ENCODE measurements around the gene CABLES2. TPM values are rescaled to one million over a fixed set of nuclear protein-coding genes. Genes with fewer than 3 reads are reported as not detected.

CABLES2 gene
- total and polyA plus RNA-seq, 10 of the 15 experiments (the other 5 are each of a cell fraction or from before 2014, with no cell fraction given) = 2.2 to 14.9 (median 5.3) TPM

GRCh38 chr20:62390317-62391164 lies 16.5 kb downstream of the CABLES2 start:
- ChIA-PET CTCF (interaction anchor here (1.1 kb wide), 1 partner anchor 20 kb away, joined by 3 read pairs; no protein-coding TSS in a partner anchor), POLR2A (no interaction called here), SMC1A (ENCODE audit: uncharacterized antibody, unreplicated experiment) (no interaction called here), RAD21 (ENCODE audit: unreplicated experiment) (no interaction called here)
- Histone ChIP-seq H4K20me1 (ENCODE audit: control insufficient read depth, insufficient read depth) (no peaks in the 10 kb centered on the region), H3K4me1 (ENCODE audit: control insufficient read depth, insufficient read depth, low read length) (peaks cover 4% of the 10 kb centered on the region; the same call in 1 of the 2 replicates), H3K9me3 (replicated peaks; ENCODE audit: control insufficient read depth, insufficient read depth, low read length) (no peaks in the 10 kb centered on the region), H3K27me3 (replicated peaks in 1 of 2; ENCODE audit: control insufficient read depth in 2 of 2, insufficient read depth in 2 of 2, low read length in 1 of 2) (no peaks in the 10 kb centered on the region), H3K27ac (ENCODE audit: control insufficient read depth, insufficient read depth) (no peak overlapping the region), H3K9ac (ENCODE audit: control insufficient read depth, insufficient read depth, low read length) (no peak overlapping the region), H3K79me2 (ENCODE audit: control insufficient read depth, insufficient read depth, low read length) (peaks cover 39% of the 10 kb centered on the region), H3K4me2 (ENCODE audit: control insufficient read depth, insufficient read depth) (no peak overlapping the region), H2AFZ (ENCODE audit: control insufficient read depth, low read depth, low read length) (no peak overlapping the region), H3K4me3 (no peak overlapping the region), H3K36me3 (ENCODE audit: control insufficient read depth in 2 of 2, insufficient read depth in 2 of 2, low read length in 1 of 2) (peaks cover 9 to 13% of the 10 kb centered on the region in 2 experiments)
- ATAC-seq (no peak), FAIRE-seq (no peak), DNase-seq (ENCODE audit: low read depth, low spot score) (no peak)
- intact Hi-C loops (cut with micrococcal nuclease; ENCODE audit: unreplicated experiment) (no loop called here), in situ Hi-C loops (cut with MboI) (loop anchor here (25.0 kb wide), 1 partner anchor 378 kb away; no protein-coding TSS in a partner anchor)
- BruUV-seq (replicated peaks) = no TSS peak
- 83% methylated on average over 29 of the region's 29 CpGs for WGBS (ENCODE audit: insufficient coverage, insufficient replicate concordance, low lambda C conversion rate, missing lambda C conversion rate)
- TF ChIP-seq IRF3 (IDR thresholded peaks at IDR 0.05) (no peak), POLR2AphosphoS5 (IDR thresholded peaks at IDR 0.05; ENCODE audit: low read length) (peak; percentile 15; the same call in 1 of the 2 replicates), TBL1XR1 (IDR thresholded peaks at IDR 0.05; ENCODE audit: low read depth, low read length) (no peak), POLR2A (IDR thresholded peaks at IDR 0.05; ENCODE audit: low read depth, low read length) (peak; percentile 42)

- peaks cover 45% of the 10 kb centered on the region for H3K79me2 ChIP-seq (ENCODE audit: control insufficient read depth, insufficient read depth, low read length)
- RAD21 ChIA-PET (ENCODE audit: unreplicated experiment) = no interaction called here
- H3K36me3 ChIP-seq (ENCODE audit: control insufficient read depth in 2 of 2, insufficient read depth in 2 of 2, low read length in 1 of 2) = peaks cover 9 to 13% of the 10 kb centered on the region in 2 experiments
- no peak for TF ChIP-seq YY1 (IDR thresholded peaks at IDR 0.05; ENCODE audit: low read depth, low read length)
- no peak for TF ChIP-seq ZNF217 (IDR thresholded peaks at IDR 0.05)
- no peak for TF ChIP-seq E2F8 (IDR thresholded peaks at IDR 0.05; ENCODE audit: low read depth, partially characterized antibody)
- no peak for TF ChIP-seq EZH2 (IDR thresholded peaks at IDR 0.05; ENCODE audit: borderline replicate concordance, control insufficient read depth, low read depth, low read length)
Observed at GRCh38 chr20:62389601-62390087, 17.4 kb downstream of the CABLES2 start.

More at GRCh38 chr20:62389601-62390087, 17.4 kb downstream of the CABLES2 start:
- Histone ChIP-seq H3K27ac (ENCODE audit: control insufficient read depth, insufficient read depth) (no peak overlapping the region), H3K27me3 (replicated peaks in 1 of 2; ENCODE audit: control insufficient read depth in 2 of 2, insufficient read depth in 2 of 2, low read length in 1 of 2) (no peaks in the 10 kb centered on the region), H2AFZ (ENCODE audit: control insufficient read depth, low read depth, low read length) (no peak overlapping the region), H3K4me1 (ENCODE audit: control insufficient read depth, insufficient read depth, low read length) (peaks cover 4% of the 10 kb centered on the region), H3K9ac (ENCODE audit: control insufficient read depth, insufficient read depth, low read length) (no peak overlapping the region), H3K4me3 (no peak overlapping the region), H3K4me2 (ENCODE audit: control insufficient read depth, insufficient read depth) (no peak overlapping the region), H3K9me3 (replicated peaks; ENCODE audit: control insufficient read depth, insufficient read depth, low read length) (no peaks in the 10 kb centered on the region), H4K20me1 (ENCODE audit: control insufficient read depth, insufficient read depth) (no peaks in the 10 kb centered on the region)
- CTCF ChIA-PET = no interaction called here
- DNase-seq (ENCODE audit: low read depth, low spot score) (no peak), FAIRE-seq (no peak), ATAC-seq (no peak)
- SMC1A ChIA-PET (ENCODE audit: uncharacterized antibody, unreplicated experiment) = no interaction called here
- in situ Hi-C loops (cut with MboI) = loop anchor here (25.0 kb wide), 1 partner anchor 377 kb away; no protein-coding TSS in a partner anchor
- no TSS peak for BruUV-seq (replicated peaks)
- 69% methylated on average over 5 of the region's 5 CpGs for WGBS (ENCODE audit: insufficient coverage, insufficient replicate concordance, low lambda C conversion rate, missing lambda C conversion rate)
- intact Hi-C loops (cut with micrococcal nuclease; ENCODE audit: unreplicated experiment) = loop anchor here (10.0 kb wide), 4 partner anchors 205 to 375 kb away; partner anchors contain the start of genes LSM14B and MTG2
- POLR2A ChIA-PET = no interaction called here
